WERI-Rb-1 (cell line): Measurements from ENCODE around the gene PRADC1.

Experiments
- DNase-seq: peaks from one replicate; pipeline ENCODE4 v3.0.0-alpha.2; 2020
- H3K27ac ChIP-seq: fragments of 250-450 bp; sonication (Bioruptor Pico); 2 replicates; pipeline ENCODE4 v1.5.1; 2020; ENCODE audit warnings: mild to moderate bottlenecking, moderate library complexity
- H3K27me3 ChIP-seq: fragments of 250-450 bp; sonication (Bioruptor Pico); 2 replicates; pipeline ENCODE4 v1.5.1; 2021; ENCODE audit warnings: mild to moderate bottlenecking, low read depth, moderate library complexity; ENCODE audit not compliant: insufficient read depth, severe bottlenecking
- H3K36me3 ChIP-seq: fragments of 250-450 bp; sonication (Bioruptor Pico); 2 replicates; pipeline ENCODE4 v1.5.1; 2020; ENCODE audit warnings: mild to moderate bottlenecking, moderate library complexity
- H3K4me3 ChIP-seq: 2 replicates; pipeline ENCODE4 v1.5.1; 2011; ENCODE audit warnings: low read depth, mild to moderate bottlenecking, control low read depth, low read length
- H3K9me3 ChIP-seq: fragments of 250-450 bp; sonication (Bioruptor Pico); 2 replicates; pipeline ENCODE4 v1.5.1; 2021; ENCODE audit warnings: mild to moderate bottlenecking, moderate library complexity; ENCODE audit not compliant: severe bottlenecking
- CTCF ChIP-seq: IDR thresholded peaks from 2 replicates; pipeline ENCODE4 v1.5.1; 2011; ENCODE audit warnings: low read depth, mild to moderate bottlenecking, control low read depth, inconsistent platforms, low read length

Gene PRADC1

GRCh38 chr2:73246850-73247249, 13.8 kb upstream of the PRADC1 start:
- TF ChIP-seq CTCF: no peak
- peaks cover 95% of the 10 kb centered on the region for H3K36me3 ChIP-seq
- no peak for DNase-seq
- no peak overlapping the region for H3K27ac ChIP-seq
- H3K9me3 ChIP-seq: no peaks in the 10 kb centered on the region
- no peak overlapping the region for H3K4me3 ChIP-seq
- H3K27me3 ChIP-seq: no peaks in the 10 kb centered on the region

- Histone ChIP-seq H3K4me3 (no peak overlapping the region), H3K9me3 (no peaks in the 10 kb centered on the region), H3K27me3 (no peaks in the 10 kb centered on the region), H3K27ac (peak overlapping the region; percentile 80), H3K36me3 (peaks cover 94% of the 10 kb centered on the region)
- no peak for TF ChIP-seq CTCF
- DNase-seq: no peak
Measured at GRCh38 chr2:73244580-73244979, 11.5 kb upstream of the PRADC1 start.

GRCh38 chr2:73243884-73244570, 11.0 kb upstream of the PRADC1 start:
- no peak for TF ChIP-seq CTCF
- peak; percentile 84 for DNase-seq
- H3K27ac ChIP-seq: peak overlapping the region; percentile 80
- no peak overlapping the region for H3K4me3 ChIP-seq
- H3K9me3 ChIP-seq: no peaks in the 10 kb centered on the region
- H3K27me3 ChIP-seq: no peaks in the 10 kb centered on the region
- H3K36me3 ChIP-seq: peaks cover 94% of the 10 kb centered on the region

GRCh38 chr2:73239776-73240175, 6.7 kb upstream of the PRADC1 start:
- Histone ChIP-seq H3K4me3 (no peak overlapping the region), H3K9me3 (no peaks in the 10 kb centered on the region), H3K27ac (no peak overlapping the region), H3K27me3 (no peaks in the 10 kb centered on the region), H3K36me3 (peaks cover 87% of the 10 kb centered on the region)
- no peak for TF ChIP-seq CTCF
- DNase-seq: no peak

- Histone ChIP-seq H3K27me3 (no peaks in the 10 kb centered on the region), H3K4me3 (no peak overlapping the region), H3K27ac (no peak overlapping the region), H3K36me3 (peaks cover 82% of the 10 kb centered on the region), H3K9me3 (no peaks in the 10 kb centered on the region)
- DNase-seq: no peak
- TF ChIP-seq CTCF: no peak
Measured at GRCh38 chr2:73238976-73239375, 5.9 kb upstream of the PRADC1 start.

GRCh38 chr2:73238149-73238548, 5.1 kb upstream of the PRADC1 start:
- no peak for TF ChIP-seq CTCF
- Histone ChIP-seq H3K4me3 (no peak overlapping the region), H3K36me3 (peaks cover 75% of the 10 kb centered on the region)

More at GRCh38 chr2:73238149-73238548, 5.1 kb upstream of the PRADC1 start:
- no peak overlapping the region for H3K27ac ChIP-seq
- no peak for DNase-seq
- no peaks in the 10 kb centered on the region for H3K9me3 ChIP-seq
- H3K27me3 ChIP-seq: no peaks in the 10 kb centered on the region
